WERI-Rb-1 (cell line): ENCODE measurements around the gene BMPR2.
A peak's percentile ranks its signal among the peaks of the same experiment; 100 is the strongest.

ENCODE experiments used
- DNase-seq: peaks from one replicate; pipeline ENCODE4 v3.0.0-alpha.2; 2020
- H3K27ac ChIP-seq: fragments of 250-450 bp; sonication (Bioruptor Pico); 2 replicates; pipeline ENCODE4 v1.5.1; 2020; ENCODE audit warnings: mild to moderate bottlenecking, moderate library complexity
- H3K27me3 ChIP-seq: fragments of 250-450 bp; sonication (Bioruptor Pico); 2 replicates; pipeline ENCODE4 v1.5.1; 2021; ENCODE audit warnings: mild to moderate bottlenecking, low read depth, moderate library complexity; ENCODE audit not compliant: insufficient read depth, severe bottlenecking
- H3K36me3 ChIP-seq: fragments of 250-450 bp; sonication (Bioruptor Pico); 2 replicates; pipeline ENCODE4 v1.5.1; 2020; ENCODE audit warnings: mild to moderate bottlenecking, moderate library complexity
- H3K4me3 ChIP-seq: 2 replicates; pipeline ENCODE4 v1.5.1; 2011; ENCODE audit warnings: low read depth, mild to moderate bottlenecking, control low read depth, low read length
- H3K9me3 ChIP-seq: fragments of 250-450 bp; sonication (Bioruptor Pico); 2 replicates; pipeline ENCODE4 v1.5.1; 2021; ENCODE audit warnings: mild to moderate bottlenecking, moderate library complexity; ENCODE audit not compliant: severe bottlenecking
- TF ChIP-seq, protein P1 (sequence below): IDR thresholded peaks from 2 replicates; pipeline ENCODE4 v1.5.1; 2011; ENCODE audit warnings: low read depth, mild to moderate bottlenecking, control low read depth, inconsistent platforms, low read length

Gene BMPR2

DNA sequence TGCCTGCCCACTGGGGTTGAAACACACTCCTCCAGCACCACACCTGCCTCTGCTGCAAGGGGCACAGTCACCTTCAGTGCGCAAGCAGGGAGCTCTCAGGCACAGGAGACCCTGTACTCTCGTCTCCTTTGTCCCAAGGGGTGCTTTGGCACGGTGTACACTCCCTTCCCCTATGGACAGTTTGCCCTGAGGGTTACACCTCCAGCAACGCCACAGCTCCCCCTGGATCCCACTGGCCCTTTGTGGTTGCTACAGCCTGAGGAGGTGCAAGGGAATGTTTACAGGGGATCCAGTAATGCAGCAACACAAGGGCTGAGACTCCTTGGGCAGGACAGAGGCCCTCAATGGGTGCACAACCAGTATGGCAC lies 213.4 kb downstream of the BMPR2 start:
- H3K27ac ChIP-seq: no peak overlapping the region
- H3K9me3 ChIP-seq: no peaks in the 10 kb centered on the region
- TF ChIP-seq, protein P1, sequence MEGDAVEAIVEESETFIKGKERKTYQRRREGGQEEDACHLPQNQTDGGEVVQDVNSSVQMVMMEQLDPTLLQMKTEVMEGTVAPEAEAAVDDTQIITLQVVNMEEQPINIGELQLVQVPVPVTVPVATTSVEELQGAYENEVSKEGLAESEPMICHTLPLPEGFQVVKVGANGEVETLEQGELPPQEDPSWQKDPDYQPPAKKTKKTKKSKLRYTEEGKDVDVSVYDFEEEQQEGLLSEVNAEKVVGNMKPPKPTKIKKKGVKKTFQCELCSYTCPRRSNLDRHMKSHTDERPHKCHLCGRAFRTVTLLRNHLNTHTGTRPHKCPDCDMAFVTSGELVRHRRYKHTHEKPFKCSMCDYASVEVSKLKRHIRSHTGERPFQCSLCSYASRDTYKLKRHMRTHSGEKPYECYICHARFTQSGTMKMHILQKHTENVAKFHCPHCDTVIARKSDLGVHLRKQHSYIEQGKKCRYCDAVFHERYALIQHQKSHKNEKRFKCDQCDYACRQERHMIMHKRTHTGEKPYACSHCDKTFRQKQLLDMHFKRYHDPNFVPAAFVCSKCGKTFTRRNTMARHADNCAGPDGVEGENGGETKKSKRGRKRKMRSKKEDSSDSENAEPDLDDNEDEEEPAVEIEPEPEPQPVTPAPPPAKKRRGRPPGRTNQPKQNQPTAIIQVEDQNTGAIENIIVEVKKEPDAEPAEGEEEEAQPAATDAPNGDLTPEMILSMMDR: peak; percentile 3; the same call in 1 of the 2 replicates
- H3K36me3 ChIP-seq: no peaks in the 10 kb centered on the region
- no peak for DNase-seq
- no peak overlapping the region for H3K4me3 ChIP-seq
- H3K27me3 ChIP-seq: no peaks in the 10 kb centered on the region

DNA sequence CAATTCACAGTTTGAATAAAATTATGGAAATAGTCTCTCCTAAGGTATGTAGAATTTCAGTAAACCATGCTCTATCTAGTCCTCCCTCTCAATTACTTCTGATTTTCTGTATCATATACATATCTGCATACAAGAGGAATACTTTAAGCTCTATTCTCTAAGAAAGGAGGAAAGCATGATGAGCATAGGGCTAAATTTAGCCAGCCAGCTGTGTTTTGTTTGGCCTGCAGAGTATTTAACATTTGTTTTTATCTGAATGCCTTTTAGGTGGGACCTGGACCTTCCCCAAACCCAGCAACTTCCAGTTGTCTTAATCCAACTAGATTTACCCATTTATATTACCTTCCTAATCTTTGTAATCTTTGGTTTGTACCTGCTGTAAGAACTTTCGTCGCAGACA lies 216.4 kb downstream of the BMPR2 start:
- TF ChIP-seq, protein P1: no peak
- no peak for DNase-seq

DNA sequence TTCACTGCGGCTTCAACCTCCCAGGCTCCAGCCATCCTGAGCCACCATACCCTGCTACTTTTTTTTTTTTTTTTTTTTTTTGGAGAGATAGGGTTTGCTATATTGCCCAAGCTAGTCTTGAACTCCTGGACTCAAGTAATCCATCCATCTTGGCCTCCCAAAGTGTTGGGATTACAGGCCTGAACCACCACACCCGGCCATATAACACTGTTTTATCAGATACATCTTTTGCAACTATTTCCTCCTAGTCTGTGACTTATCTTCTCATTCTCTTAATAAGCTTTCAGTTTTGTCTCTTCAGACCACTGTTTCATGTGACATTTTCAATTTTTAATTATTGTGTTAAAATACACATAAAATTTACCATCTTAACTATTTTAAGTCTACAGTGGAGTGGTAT lies 223.0 kb downstream of the BMPR2 start:
- TF ChIP-seq, protein P1: no peak
- Histone ChIP-seq H3K27me3 (no peaks in the 10 kb centered on the region), H3K27ac (no peak overlapping the region), H3K36me3 (no peaks in the 10 kb centered on the region), H3K4me3 (no peak overlapping the region), H3K9me3 (no peaks in the 10 kb centered on the region)
- no peak for DNase-seq

More for the DNA sequence above, 216.4 kb downstream of the BMPR2 start:
- H3K9me3 ChIP-seq: no peaks in the 10 kb centered on the region
- no peak overlapping the region for H3K4me3 ChIP-seq
- H3K27ac ChIP-seq: no peak overlapping the region
- H3K27me3 ChIP-seq: no peaks in the 10 kb centered on the region
- no peaks in the 10 kb centered on the region for H3K36me3 ChIP-seq

DNA sequence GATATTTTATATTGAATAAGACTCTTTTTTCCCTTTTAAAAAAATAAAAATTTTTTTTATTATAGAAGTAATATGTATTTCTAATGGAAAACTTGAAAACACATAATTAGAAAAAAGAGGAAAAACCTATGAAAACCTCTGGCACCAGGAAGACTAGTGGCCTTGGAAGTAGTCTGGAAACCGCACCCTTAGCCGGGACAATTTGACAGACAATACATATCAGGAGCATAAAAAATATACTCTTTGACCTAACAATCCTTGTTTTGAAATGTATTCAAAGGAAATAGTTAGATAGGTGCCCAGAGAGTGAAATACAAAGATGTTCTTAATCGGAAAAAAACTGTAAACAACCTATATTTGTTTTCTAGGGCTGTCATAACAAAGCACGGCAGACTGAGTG lies 223.8 kb downstream of the BMPR2 start:
- Histone ChIP-seq H3K9me3 (no peaks in the 10 kb centered on the region), H3K27ac (no peak overlapping the region), H3K27me3 (no peaks in the 10 kb centered on the region), H3K4me3 (no peak overlapping the region), H3K36me3 (no peaks in the 10 kb centered on the region)
- TF ChIP-seq, protein P1: no peak
- DNase-seq: no peak

DNA sequence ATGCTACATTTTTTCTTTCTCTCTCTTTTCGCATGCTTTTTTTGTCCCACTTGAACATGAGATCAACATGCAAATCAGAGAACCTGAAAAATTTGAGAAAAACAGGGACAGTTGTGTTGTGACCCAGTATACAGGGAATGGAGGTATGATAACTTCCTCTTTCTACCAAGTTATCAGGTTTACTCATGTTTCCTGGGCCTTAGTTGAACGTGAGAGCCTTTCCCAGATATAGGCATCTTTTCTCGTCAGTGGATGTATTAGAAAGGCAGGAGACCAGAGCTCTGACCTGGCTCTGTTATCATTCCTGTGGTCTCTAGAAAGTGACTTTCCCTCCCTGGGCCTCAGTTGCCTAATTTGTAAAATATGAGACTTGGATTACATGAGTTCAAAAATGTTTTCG lies 228.6 kb downstream of the BMPR2 start:
- Histone ChIP-seq H3K27ac (no peak overlapping the region), H3K36me3 (no peaks in the 10 kb centered on the region), H3K27me3 (no peaks in the 10 kb centered on the region), H3K9me3 (no peaks in the 10 kb centered on the region), H3K4me3 (no peak overlapping the region)
- DNase-seq: no peak
- TF ChIP-seq, protein P1: no peak

DNA sequence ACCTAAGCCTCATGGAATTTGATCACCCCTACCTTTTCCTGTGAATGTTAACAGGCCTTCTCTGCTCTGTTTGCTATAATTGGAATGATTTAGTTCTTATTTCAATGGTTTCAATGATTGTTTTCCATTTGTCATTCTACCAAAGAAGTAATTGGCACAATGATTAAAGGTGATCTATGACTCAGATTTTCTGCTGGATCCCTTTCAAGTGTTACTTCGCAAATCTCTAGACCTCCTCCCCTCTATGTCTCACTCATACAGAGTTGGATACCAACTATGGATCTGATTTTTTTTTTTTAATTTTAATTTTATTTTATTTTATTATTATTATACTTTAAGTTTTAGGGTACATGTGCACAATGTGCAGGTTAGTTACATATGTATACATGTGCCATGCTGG lies 229.0 kb downstream of the BMPR2 start:
- H3K9me3 ChIP-seq: no peaks in the 10 kb centered on the region
- no peaks in the 10 kb centered on the region for H3K27me3 ChIP-seq
- no peaks in the 10 kb centered on the region for H3K36me3 ChIP-seq
- TF ChIP-seq, protein P1: no peak
- no peak overlapping the region for H3K4me3 ChIP-seq
- no peak for DNase-seq
- no peak overlapping the region for H3K27ac ChIP-seq
